ENCODE measurements around the gene HS3ST5.

GRCh38 chr6:114049367-114049966, 293.4 kb downstream of the HS3ST5 start:
- TF ChIP-seq, protein P1, sequence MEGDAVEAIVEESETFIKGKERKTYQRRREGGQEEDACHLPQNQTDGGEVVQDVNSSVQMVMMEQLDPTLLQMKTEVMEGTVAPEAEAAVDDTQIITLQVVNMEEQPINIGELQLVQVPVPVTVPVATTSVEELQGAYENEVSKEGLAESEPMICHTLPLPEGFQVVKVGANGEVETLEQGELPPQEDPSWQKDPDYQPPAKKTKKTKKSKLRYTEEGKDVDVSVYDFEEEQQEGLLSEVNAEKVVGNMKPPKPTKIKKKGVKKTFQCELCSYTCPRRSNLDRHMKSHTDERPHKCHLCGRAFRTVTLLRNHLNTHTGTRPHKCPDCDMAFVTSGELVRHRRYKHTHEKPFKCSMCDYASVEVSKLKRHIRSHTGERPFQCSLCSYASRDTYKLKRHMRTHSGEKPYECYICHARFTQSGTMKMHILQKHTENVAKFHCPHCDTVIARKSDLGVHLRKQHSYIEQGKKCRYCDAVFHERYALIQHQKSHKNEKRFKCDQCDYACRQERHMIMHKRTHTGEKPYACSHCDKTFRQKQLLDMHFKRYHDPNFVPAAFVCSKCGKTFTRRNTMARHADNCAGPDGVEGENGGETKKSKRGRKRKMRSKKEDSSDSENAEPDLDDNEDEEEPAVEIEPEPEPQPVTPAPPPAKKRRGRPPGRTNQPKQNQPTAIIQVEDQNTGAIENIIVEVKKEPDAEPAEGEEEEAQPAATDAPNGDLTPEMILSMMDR (IDR thresholded peaks at IDR 0.05; ENCODE audit: insufficient read depth, low read depth, low read length): no peak
- TF ChIP-seq EZH2 (IDR thresholded peaks at IDR 0.05; ENCODE audit: insufficient read depth, low read length): no peak

All from astrocyte (in vitro differentiated cells and primary cell).